ENCODE data around the gene SMOC1. TPM values are rescaled to one million over a fixed set of nuclear protein-coding genes. Genes with fewer than 3 reads are reported as not detected.

The SMOC1 gene
- total RNA-seq, 2 experiments from 2014 or later, result not detected

DNA sequence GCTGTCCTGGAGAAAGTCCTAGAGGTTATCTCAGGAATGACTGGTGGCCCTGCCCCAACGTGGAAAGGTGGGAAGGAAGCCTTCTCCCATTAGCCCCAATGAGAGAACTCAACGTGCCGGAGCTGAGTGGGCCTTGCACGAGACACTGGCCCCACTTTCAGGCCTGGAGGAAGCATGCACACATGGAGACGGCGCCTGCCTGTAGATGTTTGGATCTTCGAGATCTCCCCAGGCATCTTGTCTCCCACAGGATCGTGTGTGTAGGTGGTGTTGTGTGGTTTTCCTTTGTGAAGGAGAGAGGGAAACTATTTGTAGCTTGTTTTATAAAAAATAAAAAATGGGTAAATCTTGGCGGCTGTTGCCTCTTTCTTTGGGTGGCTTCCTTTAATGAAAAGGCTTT, 152.8 kb downstream of the SMOC1 start:
- Mint-ChIP-seq H3K9me3 (no peaks in the 10 kb centered on the region), H3K27me3 (peaks cover 2% of the 10 kb centered on the region), H3K4me3 (no peak overlapping the region), H3K36me3 (no peaks in the 10 kb centered on the region), H3K27ac (no peak overlapping the region), H3K4me1 (ENCODE audit: low read depth) (no peaks in the 10 kb centered on the region)
- ChIA-PET CTCF (interaction anchor here (1.0 kb wide), 1 partner anchor 18 kb away, joined by 3 read pairs; no protein-coding TSS in a partner anchor), POLR2A (no interaction called here)
- no peak for DNase-seq
- intact Hi-C loops (cut with micrococcal nuclease), result no loop called here

DNA sequence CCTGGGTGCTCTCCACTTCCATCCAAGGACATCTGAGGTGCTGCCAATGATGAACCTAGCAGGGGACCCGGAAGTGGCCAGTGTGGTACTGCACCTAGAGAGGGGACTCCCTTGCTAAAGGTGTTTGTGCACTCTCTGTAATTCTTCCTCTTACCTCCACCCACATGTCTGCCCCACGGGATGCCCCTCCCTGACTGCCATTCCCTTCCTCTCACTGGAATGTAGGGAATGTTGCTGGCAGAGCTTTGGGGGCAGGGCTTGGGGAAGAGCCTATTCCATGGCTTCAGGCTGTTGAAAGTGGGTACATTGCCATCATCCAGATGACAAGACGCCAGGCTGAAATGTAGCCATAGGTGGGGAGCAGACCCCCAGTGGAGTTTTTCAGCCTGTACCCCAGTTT, 153.2 kb downstream of the SMOC1 start:
- H3K4me3 Mint-ChIP-seq, result no peak overlapping the region
- no peaks in the 10 kb centered on the region for H3K9me3 Mint-ChIP-seq
- CTCF ChIA-PET, result interaction anchor here (1.0 to 2.5 kb wide), 2 partner anchors 18 to 214 kb away, joined by 3 to 9 read pairs; no protein-coding TSS in a partner anchor

DNA sequence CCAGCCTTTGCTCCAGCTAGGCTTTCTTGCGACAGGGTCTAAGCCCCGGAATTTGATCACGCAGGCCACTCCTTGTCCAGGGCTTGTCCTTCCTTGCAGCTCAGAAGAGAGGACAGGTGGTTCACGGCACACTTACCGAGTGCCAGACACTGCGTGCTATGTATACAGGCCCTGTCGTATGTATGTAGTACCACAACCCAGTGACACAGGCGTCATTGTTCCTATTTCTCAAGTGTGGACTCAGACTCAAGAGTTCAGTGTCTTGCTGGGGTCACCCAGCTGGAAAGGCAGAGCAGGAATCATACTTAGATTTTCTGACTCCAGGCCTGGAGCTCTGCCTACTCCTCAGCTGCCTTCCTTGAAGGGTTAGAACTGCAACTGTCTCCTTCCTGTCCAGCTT, 153.9 kb downstream of the SMOC1 start:
- Mint-ChIP-seq H3K27ac (no peak overlapping the region), H3K27me3 (peaks cover 2% of the 10 kb centered on the region), H3K4me3 (no peak overlapping the region), H3K4me1 (ENCODE audit: low read depth) (no peaks in the 10 kb centered on the region), H3K9me3 (no peaks in the 10 kb centered on the region), H3K36me3 (no peaks in the 10 kb centered on the region)
- intact Hi-C loops (cut with micrococcal nuclease), result no loop called here
- no peak for DNase-seq
- ChIA-PET CTCF (interaction anchor here (2.5 kb wide), 1 partner anchor 215 kb away, joined by 9 read pairs; no protein-coding TSS in a partner anchor), POLR2A (no interaction called here)

More for the DNA sequence above, 153.2 kb downstream of the SMOC1 start:
- Mint-ChIP-seq H3K27ac (no peak overlapping the region), H3K4me1 (ENCODE audit: low read depth) (no peaks in the 10 kb centered on the region), H3K36me3 (no peaks in the 10 kb centered on the region), H3K27me3 (peaks cover 2% of the 10 kb centered on the region)
- POLR2A ChIA-PET, result no interaction called here
- DNase-seq, result no peak
- intact Hi-C loops (cut with micrococcal nuclease), result no loop called here

DNA sequence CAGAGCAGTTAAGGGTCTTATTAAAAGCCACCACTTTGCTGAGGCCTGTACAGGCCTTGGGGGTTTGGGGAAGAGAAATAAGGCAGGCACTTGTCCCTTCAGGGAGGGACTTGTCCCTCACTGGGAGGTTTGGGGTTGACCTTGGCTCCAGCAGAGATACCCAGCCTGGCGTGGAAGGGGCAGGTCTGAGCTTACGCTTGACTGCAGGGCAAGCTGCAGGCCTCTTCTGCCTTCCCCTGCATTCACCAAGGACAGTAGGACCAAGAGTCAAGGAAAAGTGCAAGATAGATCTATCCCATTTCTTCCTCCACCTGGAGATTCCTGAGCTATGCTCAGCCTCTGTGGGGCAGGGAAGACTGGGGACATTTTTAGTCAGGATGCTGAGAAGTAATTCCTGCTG, 154.3 kb downstream of the SMOC1 start:
- H3K4me3 Mint-ChIP-seq, result no peak overlapping the region
- H3K36me3 Mint-ChIP-seq, result no peaks in the 10 kb centered on the region
- no peak for DNase-seq
- no peaks in the 10 kb centered on the region for H3K9me3 Mint-ChIP-seq
- ChIA-PET POLR2A (no interaction called here), CTCF (interaction anchor here (2.5 kb wide), 1 partner anchor 215 kb away, joined by 9 read pairs; no protein-coding TSS in a partner anchor)
- no peaks in the 10 kb centered on the region for H3K4me1 Mint-ChIP-seq (ENCODE audit: low read depth)
- H3K27me3 Mint-ChIP-seq, result peaks cover 2% of the 10 kb centered on the region
- intact Hi-C loops (cut with micrococcal nuclease), result no loop called here
- H3K27ac Mint-ChIP-seq, result no peak overlapping the region

DNA sequence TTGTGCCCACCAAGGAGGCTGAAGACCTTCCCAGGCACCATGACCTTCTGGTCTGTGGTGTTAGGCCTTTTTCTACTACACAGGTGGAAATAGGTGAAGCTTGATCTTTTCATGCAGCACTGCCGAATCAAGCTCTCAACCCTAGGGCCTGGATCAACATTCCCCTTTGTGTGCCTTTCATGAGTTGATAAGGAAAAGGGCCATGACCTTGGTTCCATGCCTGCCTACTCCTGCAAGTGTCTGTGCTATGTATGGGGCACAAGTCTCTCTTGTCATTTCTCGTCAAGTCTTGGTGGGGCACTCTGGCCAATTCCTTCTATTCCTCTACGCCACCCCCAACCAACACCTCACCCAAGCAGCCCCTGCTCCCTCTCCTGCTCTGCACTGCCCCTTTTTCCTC, 155.0 kb downstream of the SMOC1 start:
- Mint-ChIP-seq H3K4me1 (ENCODE audit: low read depth) (no peaks in the 10 kb centered on the region), H3K9me3 (no peaks in the 10 kb centered on the region), H3K4me3 (no peak overlapping the region), H3K36me3 (no peaks in the 10 kb centered on the region), H3K27ac (no peak overlapping the region), H3K27me3 (peaks cover 2% of the 10 kb centered on the region)
- ChIA-PET POLR2A (no interaction called here), CTCF (interaction anchor here (2.5 kb wide), 1 partner anchor 216 kb away, joined by 9 read pairs; no protein-coding TSS in a partner anchor)
- DNase-seq, result no peak
- intact Hi-C loops (cut with micrococcal nuclease), result no loop called here

DNA sequence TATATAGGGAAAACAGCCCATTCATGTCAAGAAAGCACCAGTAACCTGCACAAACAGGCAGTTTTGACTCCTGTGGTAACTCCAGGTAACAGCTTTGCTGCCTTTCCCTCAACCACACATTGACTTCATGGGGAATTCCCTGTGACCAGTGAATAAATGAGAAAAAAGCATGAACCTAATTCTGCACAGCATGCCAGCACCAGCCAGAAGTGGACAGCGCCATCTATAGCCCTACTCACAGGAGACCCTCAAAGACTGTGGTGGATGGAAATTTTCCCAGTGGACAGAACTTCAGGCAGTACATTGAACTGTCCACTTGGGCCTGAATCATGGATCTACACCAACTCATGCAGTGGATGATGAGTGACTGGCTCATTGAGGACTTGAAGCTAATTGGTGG, 157.4 kb downstream of the SMOC1 start:
- H3K9me3 Mint-ChIP-seq, result no peaks in the 10 kb centered on the region
- H3K27ac Mint-ChIP-seq, result no peak overlapping the region
- intact Hi-C loops (cut with micrococcal nuclease), result no loop called here
- ChIA-PET CTCF (no interaction called here), POLR2A (no interaction called here)
- H3K36me3 Mint-ChIP-seq, result no peaks in the 10 kb centered on the region
- no peak for DNase-seq
- H3K27me3 Mint-ChIP-seq, result peaks cover 10% of the 10 kb centered on the region
- H3K4me3 Mint-ChIP-seq, result no peak overlapping the region
- H3K4me1 Mint-ChIP-seq (ENCODE audit: low read depth), result no peaks in the 10 kb centered on the region

DNA sequence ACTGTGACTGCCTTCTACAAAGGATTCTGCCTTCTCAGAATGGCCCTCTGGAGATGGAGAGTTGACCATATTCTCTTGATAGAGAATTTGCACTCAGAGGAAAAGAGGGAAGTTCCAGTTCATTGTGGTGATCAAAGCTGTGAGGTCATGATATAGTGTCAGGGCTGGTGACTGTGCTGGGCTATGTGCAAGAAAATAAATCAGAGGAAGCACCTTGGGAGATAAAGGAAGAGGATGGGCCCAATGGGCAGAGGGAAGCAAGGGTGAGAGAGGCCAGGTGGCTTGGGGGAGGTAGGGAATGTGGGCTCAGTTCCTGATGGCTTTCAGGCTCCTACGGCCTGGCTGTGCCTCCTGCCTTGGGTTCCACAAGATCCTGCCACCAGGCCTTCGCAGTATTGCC, 163.8 kb downstream of the SMOC1 start:
- no peak overlapping the region for H3K27ac Mint-ChIP-seq
- no peaks in the 10 kb centered on the region for H3K9me3 Mint-ChIP-seq
- ChIA-PET CTCF (no interaction called here), POLR2A (no interaction called here)
- H3K27me3 Mint-ChIP-seq, result peaks cover 21% of the 10 kb centered on the region
- no peaks in the 10 kb centered on the region for H3K4me1 Mint-ChIP-seq (ENCODE audit: low read depth)
- H3K36me3 Mint-ChIP-seq, result no peaks in the 10 kb centered on the region
- no peak overlapping the region for H3K4me3 Mint-ChIP-seq
- DNase-seq, result no peak
- intact Hi-C loops (cut with micrococcal nuclease), result no loop called here

DNA sequence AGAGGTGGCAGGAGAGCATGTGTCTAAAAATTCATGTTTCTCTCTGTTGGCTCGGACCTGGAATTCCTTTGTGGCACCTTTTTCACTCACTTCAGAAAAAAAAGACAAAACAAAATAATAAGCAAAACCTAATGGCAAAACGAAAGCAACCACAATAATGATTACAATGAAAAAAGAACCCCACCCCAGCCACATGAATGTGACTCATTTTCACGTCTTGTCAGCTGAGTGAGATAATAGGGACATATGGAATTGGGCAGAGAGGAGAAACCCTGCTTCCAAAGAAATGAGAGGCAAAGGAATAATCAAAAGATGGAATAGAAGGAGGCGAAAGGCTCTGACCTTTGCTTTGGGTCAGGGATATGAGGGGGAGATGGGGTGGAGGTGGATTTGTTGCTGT, 166.1 kb downstream of the SMOC1 start:
- Mint-ChIP-seq H3K9me3 (no peaks in the 10 kb centered on the region), H3K36me3 (no peaks in the 10 kb centered on the region), H3K27me3 (peaks cover 16% of the 10 kb centered on the region), H3K4me1 (ENCODE audit: low read depth) (no peaks in the 10 kb centered on the region), H3K4me3 (no peak overlapping the region), H3K27ac (no peak overlapping the region)
- POLR2A ChIA-PET, result no interaction called here
- intact Hi-C loops (cut with micrococcal nuclease), result no loop called here
- no peak for DNase-seq
- CTCF ChIA-PET, result interaction anchor here (1.2 kb wide), 1 partner anchor 46 kb away, joined by 3 read pairs; no protein-coding TSS in a partner anchor

DNA sequence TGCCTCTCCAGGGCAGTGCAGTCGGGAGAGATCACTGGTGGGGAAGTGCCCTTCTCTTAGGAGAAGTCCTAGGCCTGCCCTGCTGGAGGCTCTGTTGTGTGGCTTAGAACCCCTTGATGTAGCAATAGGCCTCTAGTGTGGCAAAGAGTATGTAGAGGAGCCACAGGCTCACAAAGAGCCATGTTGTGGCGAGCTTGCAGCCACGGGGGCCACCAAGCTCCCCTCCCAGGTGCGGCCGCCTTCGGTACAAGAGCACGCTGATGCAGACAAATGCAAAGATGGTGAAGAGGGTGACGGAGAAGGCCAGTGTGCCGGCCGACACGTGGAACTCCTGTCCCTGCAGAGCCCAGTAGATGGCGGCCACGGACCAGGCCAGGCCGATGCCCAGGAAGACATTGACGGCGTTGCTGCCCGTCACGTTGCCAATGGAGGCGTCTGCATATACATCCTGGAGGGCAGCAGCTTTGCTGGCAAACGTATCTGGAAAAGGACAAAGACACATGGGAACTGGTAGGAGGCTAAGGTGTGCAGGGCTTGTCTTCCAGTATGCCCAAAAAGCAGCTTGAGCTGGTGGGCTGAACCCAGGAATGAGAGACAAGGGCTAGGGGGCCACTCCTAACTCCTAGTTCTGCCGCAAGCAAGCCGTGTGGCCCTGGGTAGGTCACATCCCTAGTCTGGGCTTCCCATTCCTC, 166.8 kb downstream of the SMOC1 start:
- Mint-ChIP-seq H3K36me3 (no peaks in the 10 kb centered on the region), H3K4me1 (ENCODE audit: low read depth) (no peaks in the 10 kb centered on the region), H3K9me3 (no peaks in the 10 kb centered on the region), H3K4me3 (no peak overlapping the region), H3K27ac (no peak overlapping the region), H3K27me3 (peaks cover 13% of the 10 kb centered on the region)
- POLR2A ChIA-PET, result no interaction called here
- CTCF ChIA-PET, result no interaction called here
- peak; percentile 25 for DNase-seq
- intact Hi-C loops (cut with micrococcal nuclease), result no loop called here

DNA sequence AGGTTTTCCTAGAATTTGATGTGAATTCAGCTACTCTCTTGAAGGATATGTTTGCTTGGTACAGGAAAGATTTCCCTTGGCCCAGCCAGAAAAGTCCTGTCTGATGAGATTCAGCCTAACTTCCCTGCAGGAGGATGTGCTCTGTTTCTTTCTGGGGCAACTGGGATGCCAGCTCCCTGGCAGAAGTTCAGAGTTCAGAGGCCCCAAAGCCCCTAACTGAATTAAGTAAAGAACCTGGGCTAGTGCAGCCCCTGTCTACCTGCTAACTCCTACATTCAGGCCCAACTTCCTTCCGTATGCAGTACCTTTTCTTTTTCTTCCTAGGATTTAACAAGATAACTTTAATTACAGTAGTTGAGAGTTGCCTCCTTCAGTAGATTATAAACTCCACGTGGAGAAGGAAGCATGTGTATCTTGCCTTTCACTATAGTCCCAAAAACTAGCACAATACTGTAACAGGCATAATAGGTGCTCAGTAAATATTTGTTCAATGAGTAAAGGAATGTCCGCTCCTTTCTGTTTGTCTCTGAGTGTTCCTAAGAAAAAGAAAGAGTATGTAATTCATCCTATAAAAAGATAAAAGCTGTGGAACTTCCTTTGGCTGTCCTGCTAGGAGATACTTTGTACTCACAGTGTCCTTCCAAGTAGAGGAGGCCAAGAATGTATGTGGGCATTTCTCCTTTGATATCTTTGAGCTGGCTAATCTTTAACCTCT, 168.5 kb downstream of the SMOC1 start:
- no peak for DNase-seq
- CTCF ChIA-PET, result no interaction called here
- Mint-ChIP-seq H3K27ac (no peak overlapping the region), H3K36me3 (no peaks in the 10 kb centered on the region), H3K4me1 (ENCODE audit: low read depth) (no peaks in the 10 kb centered on the region), H3K9me3 (no peaks in the 10 kb centered on the region), H3K27me3 (peaks cover 8% of the 10 kb centered on the region), H3K4me3 (no peak overlapping the region)
- intact Hi-C loops (cut with micrococcal nuclease), result no loop called here
- POLR2A ChIA-PET, result no interaction called here

DNA sequence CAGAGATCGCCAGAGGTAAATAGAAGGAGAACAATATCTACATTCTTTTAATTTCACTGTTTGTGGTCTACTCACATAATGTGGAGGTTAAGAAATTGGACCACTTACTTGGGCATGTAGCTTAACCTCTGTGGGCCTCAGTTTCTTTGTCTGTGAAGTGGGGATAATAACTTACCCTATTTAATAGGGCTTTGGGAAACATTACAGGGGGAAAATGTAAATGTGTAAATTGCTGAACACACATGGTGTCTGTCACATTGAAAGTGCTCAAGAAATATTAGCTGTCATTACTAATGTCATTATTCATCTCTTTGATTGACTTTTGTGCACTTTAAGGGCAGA, 169.1 kb downstream of the SMOC1 start:
- POLR2A ChIA-PET, result no interaction called here
- no peak for DNase-seq
- H3K27ac Mint-ChIP-seq, result no peak overlapping the region
- no peaks in the 10 kb centered on the region for H3K9me3 Mint-ChIP-seq
- peaks cover 6% of the 10 kb centered on the region for H3K27me3 Mint-ChIP-seq
- intact Hi-C loops (cut with micrococcal nuclease), result no loop called here
- H3K4me1 Mint-ChIP-seq (ENCODE audit: low read depth), result no peaks in the 10 kb centered on the region
- H3K36me3 Mint-ChIP-seq, result no peaks in the 10 kb centered on the region
- H3K4me3 Mint-ChIP-seq, result no peak overlapping the region
- CTCF ChIA-PET, result no interaction called here

DNA sequence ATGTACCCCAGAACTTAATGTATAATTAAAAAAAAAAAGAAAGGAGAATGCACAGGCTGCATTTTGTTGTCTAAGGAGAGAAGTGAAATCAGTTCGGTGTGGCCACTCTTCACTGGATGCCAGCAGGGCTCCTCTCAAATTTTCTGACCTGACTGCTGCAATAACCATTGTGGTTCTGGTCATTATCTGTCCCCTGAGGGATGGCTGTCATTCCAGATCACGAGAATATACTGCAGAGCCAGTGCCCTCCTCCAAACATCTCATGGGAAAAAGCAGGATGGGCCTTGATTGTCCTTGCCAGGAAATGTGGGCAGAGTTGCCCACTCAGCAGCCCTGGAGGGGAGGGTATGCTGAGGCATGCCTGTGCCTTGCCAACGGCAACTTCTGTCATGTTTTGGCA, 170.4 kb downstream of the SMOC1 start:
- POLR2A ChIA-PET, result no interaction called here

DNA sequence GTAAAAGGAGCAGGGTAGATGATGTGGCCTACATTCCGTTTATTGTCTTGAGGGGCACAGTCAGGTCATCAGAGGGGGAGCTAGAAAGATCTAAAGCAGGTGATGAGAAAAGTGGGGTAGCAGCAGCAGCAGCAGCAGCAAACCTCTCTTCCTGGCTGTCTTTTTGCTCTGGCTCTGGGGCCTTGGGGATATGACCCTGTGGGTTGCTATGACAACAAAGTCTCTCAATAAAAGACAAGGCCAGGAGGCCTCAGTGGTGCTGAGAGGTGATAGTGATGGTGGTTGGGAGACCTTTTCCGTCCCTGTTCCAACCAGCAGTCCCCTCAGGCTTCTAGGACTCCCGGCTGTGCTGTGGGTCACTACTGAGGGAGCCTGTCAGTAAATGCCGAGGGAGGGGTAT, 170.9 kb downstream of the SMOC1 start:
- Mint-ChIP-seq H3K27ac (no peak overlapping the region), H3K27me3 (peaks cover 3% of the 10 kb centered on the region), H3K4me1 (ENCODE audit: low read depth) (no peaks in the 10 kb centered on the region), H3K36me3 (no peaks in the 10 kb centered on the region), H3K4me3 (no peak overlapping the region), H3K9me3 (no peaks in the 10 kb centered on the region)
- DNase-seq, result no peak
- ChIA-PET POLR2A (no interaction called here), CTCF (interaction anchor here (1.0 kb wide), 1 partner anchor 22 kb away, joined by 3 read pairs; no protein-coding TSS in a partner anchor)
- intact Hi-C loops (cut with micrococcal nuclease), result no loop called here

More for the DNA sequence above, 170.4 kb downstream of the SMOC1 start:
- H3K4me1 Mint-ChIP-seq (ENCODE audit: low read depth), result no peaks in the 10 kb centered on the region
- peaks cover 4% of the 10 kb centered on the region for H3K27me3 Mint-ChIP-seq
- H3K36me3 Mint-ChIP-seq, result no peaks in the 10 kb centered on the region
- intact Hi-C loops (cut with micrococcal nuclease), result no loop called here
- H3K4me3 Mint-ChIP-seq, result no peak overlapping the region
- H3K27ac Mint-ChIP-seq, result no peak overlapping the region
- CTCF ChIA-PET, result interaction anchor here (1.0 kb wide), 1 partner anchor 22 kb away, joined by 3 read pairs; no protein-coding TSS in a partner anchor
- no peaks in the 10 kb centered on the region for H3K9me3 Mint-ChIP-seq
- DNase-seq, result no peak
